HG03342 (cell line): Measurements from ENCODE around the gene AHDC1.
A peak's percentile ranks its signal among the peaks of the same experiment; 100 is the strongest.
"Not testable (repeated sequence)": the region's sequence is repeated elsewhere in the genome, so short reads cannot be mapped to it uniquely, and the experiment has no call there.

Source experiments
- ATAC-seq: cut with Tn5 transposase; IDR thresholded peaks from one replicate; pipeline ENCODE4 v1.9.1; 2021; ENCODE audit warnings: mild to moderate bottlenecking, moderate library complexity; ENCODE audit not compliant: unreplicated experiment

AHDC1 gene

GRCh38 chr1:27634177-27634984 lies 30.4 kb upstream of the AHDC1 start:
- ATAC-seq = no peak

GRCh38 chr1:27633640-27634176 lies 29.8 kb upstream of the AHDC1 start:
- no peak for ATAC-seq

- ATAC-seq = no peak
Observed at GRCh38 chr1:27633298-27633610, 29.3 kb upstream of the AHDC1 start.

GRCh38 chr1:27632387-27633297 lies 28.7 kb upstream of the AHDC1 start:
- peak; percentile 40 for ATAC-seq

GRCh38 chr1:27630859-27631491 lies 27.0 kb upstream of the AHDC1 start:
- no peak for ATAC-seq

- ATAC-seq = no peak
Observed at GRCh38 chr1:27628712-27629111, 24.8 kb upstream of the AHDC1 start.

GRCh38 chr1:27627733-27628132 lies 23.8 kb upstream of the AHDC1 start:
- not testable (repeated sequence) for ATAC-seq

GRCh38 chr1:27627061-27627460 lies 23.1 kb upstream of the AHDC1 start:
- no peak for ATAC-seq

- ATAC-seq = no peak
Observed at GRCh38 chr1:27626031-27626935, 22.3 kb upstream of the AHDC1 start.

GRCh38 chr1:27624467-27625178 lies 20.7 kb upstream of the AHDC1 start:
- peak; percentile 28 for ATAC-seq

GRCh38 chr1:27623327-27624212 lies 19.6 kb upstream of the AHDC1 start:
- ATAC-seq = no peak

GRCh38 chr1:27622828-27623227 lies 18.9 kb upstream of the AHDC1 start:
- no peak for ATAC-seq

- no peak for ATAC-seq
Observed at GRCh38 chr1:27621051-27621920, 17.3 kb upstream of the AHDC1 start.

- not testable (repeated sequence) for ATAC-seq
Observed at GRCh38 chr1:27619782-27620438, 16.0 kb upstream of the AHDC1 start.

- no peak for ATAC-seq
Observed at GRCh38 chr1:27618341-27619082, 14.6 kb upstream of the AHDC1 start.

- no peak for ATAC-seq
Observed at GRCh38 chr1:27617420-27617819, 13.5 kb upstream of the AHDC1 start.
